Spleen (tissue), 7 donors: ENCODE data around the gene APBB2.

Experiments used
- CTCF ChIP-seq, 11 experiments: fragments of 200-600 bp in 7 of 11; fragments of 450-650 bp in 4 of 11; sonication (generic) in 4 of 11; IDR thresholded peaks in 8 of 11; conservative IDR thresholded peaks in 3 of 11; 1 replicate in 7 of 11; 2 replicates in 4 of 11; pipeline versions ENCODE4 v1.4.0 to v1.8.0; 2016 to 2021; ENCODE audit warnings: antibody characterized with exemption in 11 of 11, inconsistent platforms in 4 of 11, mild to moderate bottlenecking in 1 of 11
- POLR2A ChIP-seq, 3 donors: fragments of 450-650 bp; IDR thresholded peaks; one replicate each; pipeline ENCODE4 v1.5.1; 2017; ENCODE audit warnings: antibody characterized with exemption in 3 of 3, mild to moderate bottlenecking in 1 of 3
- POLR2AphosphoS5 ChIP-seq, 3 donors: sonication (generic); formaldehyde crosslinking; IDR thresholded peaks; one replicate each; pipeline ENCODE4 v1.5.1; 2017; ENCODE audit warnings: antibody characterized with exemption in 3 of 3
- donor health status: DM: no; HTN: no; CAD: no; lungs with moderate emphysema.
- donor health status: DM: no; HTN: no; CAD: no.
- donor health status: DM: no; HTN: no; CAD: no.

- no peak for TF ChIP-seq POLR2A (IDR thresholded peaks at IDR 0.05)
- no peak for TF ChIP-seq CTCF (IDR thresholded peaks at IDR 0.05 in 8 of 11, conservative IDR thresholded peaks at IDR 0.05 in 3 of 11)
- no peak for TF ChIP-seq POLR2AphosphoS5 (IDR thresholded peaks at IDR 0.05)
These were observed 227.2 kb downstream of the APBB2 start for GRCh38 chr4:40987151-40987550.
